CD1c-positive myeloid dendritic cell (primary cell): ENCODE measurements around the gene SLC43A2.
"Not testable (repeated sequence)": the region's sequence is repeated elsewhere in the genome, so short reads cannot be mapped to it uniquely, and the experiment has no call there.

Source experiments
- DNase-seq: peaks from one replicate; pipeline ENCODE4 v3.0.0-alpha.2; 2016; ENCODE audit errors: extremely low spot score

The SLC43A2 gene

DNA sequence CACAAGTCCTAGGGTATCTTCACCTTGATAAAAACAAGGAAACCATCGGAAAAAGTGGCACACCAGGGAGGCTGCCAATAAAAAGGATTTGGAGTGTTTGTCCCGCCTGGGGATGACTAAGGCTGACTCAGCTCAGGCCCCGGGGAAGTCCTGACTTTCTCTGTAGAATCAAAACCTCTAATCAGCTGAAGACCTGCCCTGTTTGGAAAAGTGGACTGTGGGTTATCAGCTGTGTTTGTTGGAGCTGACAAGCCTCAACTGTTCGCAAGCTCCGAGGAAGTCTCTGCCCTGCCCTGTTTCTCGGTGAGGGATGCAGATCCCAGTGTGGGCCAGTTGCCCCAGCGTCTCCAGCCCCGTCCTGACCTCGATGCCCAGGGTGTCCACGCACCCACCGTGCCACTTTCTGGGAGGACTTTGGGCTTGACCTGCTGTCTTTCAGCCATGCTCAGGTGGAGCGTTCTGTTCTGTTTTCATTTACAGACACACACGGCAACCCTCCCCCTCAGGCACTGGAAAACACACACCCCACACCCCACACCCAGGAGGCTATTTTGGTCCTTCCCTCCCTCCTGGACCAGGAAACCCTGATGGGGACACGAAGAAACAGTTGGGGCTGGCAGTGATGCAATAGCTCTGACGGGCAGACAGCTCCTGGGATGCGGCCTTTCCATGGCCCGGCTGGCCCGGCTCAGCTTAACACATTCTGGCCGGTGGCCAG lies 38.4 kb downstream of the SLC43A2 start:
- DNase-seq = peak; percentile 87

DNA sequence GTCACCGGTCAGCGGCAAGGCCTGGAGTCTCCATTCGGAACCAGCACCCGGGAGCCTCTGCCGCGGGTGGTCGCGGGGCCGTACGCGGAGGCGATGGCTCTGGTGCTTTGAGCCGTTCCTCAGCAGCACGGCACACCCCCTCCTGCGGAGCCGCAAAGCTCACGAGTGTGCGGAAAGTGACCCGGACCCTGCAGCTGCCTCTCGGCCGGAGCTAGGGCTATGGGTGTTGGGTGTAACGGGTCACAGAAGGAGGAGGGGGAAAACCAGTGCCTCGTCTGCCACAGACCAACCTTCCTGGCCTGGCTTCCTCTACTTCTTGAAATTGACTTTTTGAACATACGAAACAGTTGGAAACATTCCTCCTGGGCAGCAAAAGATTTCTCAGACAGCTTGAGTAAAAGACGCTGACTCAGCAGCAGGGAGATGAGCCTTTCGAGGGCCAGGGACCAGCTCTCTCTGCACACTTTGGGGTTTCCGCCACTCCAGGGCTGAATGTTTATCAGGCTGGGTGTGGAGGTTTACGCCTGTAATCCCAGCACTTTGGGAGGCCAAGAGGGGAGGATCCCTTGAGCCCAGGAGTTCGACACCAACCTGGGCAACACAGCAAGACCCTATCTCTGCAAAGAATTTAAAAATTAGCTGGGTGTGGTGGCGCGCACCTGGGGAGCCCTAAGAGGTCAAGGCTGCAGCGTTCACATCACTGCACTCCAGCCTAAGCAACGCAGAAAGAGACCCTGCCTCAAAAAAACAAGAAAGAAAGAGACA lies 39.6 kb downstream of the SLC43A2 start:
- DNase-seq = peak; percentile 51

DNA sequence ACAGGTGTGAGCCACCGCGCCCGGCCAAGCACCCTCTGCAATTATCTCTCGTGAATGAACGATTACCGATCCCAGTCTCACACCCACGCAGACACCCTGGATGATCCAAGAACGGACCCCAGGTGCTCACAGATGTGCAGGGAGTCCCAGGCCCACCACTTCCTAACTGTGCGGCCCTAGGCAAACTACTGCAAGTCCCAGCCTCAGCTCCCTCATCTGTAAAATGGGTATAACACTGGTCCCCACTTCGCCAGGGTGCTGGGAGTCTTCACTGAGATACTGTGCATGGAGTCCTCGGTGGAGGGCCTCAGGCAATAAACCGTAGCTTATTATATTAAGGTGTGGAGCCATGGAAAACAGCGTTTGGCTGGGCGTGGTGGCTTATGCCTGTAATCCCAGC lies 44.5 kb downstream of the SLC43A2 start:
- no peak for DNase-seq

DNA sequence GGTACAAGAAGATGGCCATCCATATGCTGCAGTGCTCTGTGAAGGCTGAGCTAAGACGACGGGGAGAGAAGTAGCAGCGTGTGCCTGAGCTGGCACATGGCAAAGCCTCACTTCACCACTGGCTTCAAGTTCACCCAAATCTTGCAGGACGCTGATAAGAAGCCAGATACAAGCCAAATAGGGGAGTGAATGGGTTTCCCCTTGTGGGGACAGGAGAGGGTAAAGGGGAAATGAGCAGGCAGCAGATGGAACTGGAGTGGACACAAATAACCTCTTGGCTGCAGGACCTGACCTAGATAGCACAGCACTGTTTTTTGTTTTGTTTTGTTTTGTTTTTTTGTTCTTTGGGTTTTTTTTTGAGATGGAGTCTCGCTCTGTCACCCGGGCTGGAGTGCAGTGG lies 45.1 kb downstream of the SLC43A2 start:
- DNase-seq = peak; percentile 46

DNA sequence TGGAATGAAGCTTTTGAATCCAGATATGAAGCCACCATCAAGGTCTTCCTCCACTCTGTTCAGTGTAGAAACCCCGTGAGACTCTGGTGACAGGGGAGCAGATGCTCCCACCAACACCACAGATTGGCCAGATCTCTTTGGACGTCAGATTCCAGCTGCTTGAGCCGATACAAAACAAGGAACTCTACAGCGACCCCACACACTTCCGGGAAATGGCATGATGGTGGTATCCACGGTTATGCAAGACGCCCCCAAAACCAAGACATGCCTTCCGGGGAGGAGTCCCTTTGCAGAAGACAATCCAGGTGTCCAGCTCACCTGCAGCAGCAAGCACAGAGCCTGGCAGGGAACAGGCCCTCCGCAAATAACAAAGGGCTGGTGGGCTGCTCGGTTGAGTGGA lies 46.3 kb downstream of the SLC43A2 start:
- DNase-seq = peak; percentile 52

DNA sequence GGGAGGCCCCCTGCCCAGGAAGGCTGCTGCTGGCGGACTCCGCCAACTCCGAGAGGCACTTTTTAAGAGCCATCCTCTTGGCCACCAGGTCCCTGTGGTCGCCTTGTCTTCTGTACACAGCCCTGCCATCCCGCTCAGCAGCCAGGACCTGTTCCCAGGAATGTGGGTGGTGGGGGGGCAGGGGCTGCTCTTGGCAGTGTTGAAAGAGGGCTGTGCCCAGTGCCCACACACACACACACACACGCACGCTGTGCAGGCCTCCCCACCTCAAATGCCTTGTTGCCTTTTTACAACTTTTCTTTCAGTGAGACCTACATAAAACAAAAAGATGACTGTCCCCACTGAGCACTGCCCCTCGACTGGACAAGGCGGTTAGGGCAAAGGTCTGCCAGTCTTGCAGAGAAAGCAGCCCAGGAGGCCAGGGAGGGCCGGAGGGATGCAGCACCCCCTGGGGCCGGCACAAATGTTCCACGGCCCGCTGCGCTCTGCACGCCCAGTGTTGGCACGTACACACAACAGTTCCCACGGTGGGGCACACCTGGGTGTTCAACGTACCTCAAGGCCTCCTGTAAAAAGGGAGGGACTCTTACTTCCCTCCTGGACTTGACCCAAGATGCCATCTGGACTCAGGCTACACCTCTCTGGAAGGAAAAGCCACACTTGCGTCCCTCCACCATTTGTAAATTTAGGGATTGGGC lies 47.5 kb downstream of the SLC43A2 start:
- no peak for DNase-seq

DNA sequence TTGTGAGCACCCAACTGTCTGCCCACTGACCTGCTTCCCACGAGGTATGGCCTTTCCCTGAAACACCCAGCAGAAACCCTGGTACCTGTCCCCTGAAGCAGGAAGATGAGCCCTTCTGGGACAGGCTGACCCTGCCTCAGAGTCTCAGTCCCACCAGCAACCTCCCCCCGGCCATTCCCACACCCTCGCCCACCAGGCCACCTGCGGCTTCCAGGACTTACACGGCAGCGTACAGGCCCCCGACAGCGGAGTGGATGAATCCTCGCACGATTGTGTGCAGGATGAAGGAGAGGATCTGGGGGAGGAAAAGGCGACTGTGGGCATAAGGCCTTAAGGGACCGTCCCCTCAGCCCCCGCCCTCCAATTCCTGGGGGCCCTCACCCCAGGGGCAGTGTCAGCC lies 50.6 kb downstream of the SLC43A2 start:
- no peak for DNase-seq

DNA sequence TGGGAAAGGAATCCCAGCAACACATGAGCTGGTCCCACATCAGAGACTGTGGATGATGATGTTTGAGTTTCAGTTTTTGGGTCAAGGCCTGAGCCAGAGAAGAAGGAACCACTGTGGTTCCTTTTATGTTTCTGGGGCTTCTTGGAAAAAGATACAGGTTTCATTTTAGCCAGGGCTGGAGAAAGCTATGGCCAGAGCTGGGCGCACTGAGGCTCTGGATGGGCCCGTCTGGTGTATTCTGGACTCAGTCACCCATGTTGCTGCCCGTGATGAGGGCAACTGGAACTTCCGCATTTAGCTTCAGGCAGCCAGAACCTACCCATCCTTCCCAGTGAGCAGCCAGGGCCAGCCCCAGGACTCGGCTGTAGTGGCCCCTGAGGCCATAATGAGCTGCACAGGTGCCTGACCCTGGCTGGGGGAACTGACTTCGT lies 51.0 kb downstream of the SLC43A2 start:
- peak; percentile 86 for DNase-seq

DNA sequence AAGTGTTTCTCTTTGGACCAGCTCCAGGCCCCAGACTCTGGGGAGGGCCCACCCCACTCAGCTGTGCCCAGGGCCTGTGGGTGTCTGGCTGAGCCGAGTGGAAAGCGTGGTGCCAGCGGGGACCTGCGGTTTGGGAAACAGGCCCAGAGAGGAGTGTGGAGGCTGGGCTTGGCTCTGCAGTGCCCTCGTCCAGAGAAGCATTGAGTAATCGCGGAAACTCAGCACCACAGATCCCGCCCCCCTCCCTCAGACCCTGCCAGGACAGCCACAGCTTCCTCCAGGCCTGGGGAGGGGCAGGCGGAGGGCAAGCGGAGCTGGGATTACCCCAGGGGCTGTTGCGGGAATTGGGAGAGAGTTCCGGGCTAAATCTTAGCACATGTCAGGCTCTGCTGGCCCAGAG lies 51.5 kb downstream of the SLC43A2 start:
- DNase-seq = peak; percentile 97

DNA sequence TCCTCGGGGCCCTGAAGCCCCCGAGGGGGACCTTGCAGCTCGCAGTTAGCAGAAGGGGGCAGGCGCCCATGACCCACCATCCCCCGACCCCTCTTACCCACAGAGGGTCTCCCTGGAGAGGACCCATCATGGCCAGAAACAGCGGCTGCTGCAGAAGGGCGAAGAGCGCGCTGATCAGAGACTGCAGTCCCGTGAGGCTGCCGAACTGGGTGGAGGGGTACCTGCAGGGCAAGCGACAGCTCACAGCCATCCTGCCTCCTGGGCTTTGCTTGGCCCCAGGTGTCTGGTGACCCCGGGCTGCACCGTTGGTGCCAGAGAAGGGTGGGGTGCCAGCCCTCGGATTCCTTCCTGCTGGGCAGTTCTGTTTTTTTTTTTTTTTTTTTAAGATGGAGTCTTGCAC lies 52.1 kb downstream of the SLC43A2 start:
- peak; percentile 32 for DNase-seq

DNA sequence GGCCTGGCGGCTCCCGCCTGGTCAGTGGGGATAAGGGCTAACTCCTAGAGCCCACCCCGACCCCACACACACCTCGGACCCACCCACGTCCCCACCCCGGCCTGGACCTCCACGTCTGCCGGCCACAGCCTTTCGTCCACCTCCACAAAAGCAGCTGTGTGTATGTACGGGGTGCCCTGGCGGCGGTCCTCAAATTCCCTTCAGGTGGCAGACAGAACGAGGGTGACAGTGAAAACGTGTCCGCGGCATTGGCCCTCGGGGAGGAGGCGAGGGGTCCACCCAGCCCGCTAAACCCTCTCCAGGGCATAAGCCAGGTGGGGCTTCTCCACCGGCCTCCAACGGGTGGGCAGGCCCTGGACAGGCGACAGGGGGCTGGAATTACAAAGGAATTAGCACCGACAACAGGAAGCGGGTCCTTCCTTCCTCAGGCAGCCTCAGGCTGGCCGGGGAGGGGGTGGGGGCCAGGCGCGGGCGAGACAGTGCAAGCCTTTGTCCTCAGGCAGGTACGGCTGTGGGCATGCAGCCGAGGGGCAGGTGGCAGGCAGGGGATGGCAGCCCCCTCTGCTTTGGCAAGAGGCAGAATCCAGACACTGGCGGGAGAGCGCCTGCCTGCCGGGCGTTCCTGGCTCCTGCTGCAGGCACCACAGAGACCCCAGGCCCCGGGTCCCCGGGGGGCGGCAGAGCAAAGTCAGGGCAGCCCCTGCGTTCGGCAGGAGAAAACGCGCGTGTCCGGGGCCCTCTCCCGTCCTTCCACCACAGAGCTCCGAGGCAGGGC lies 53.8 kb downstream of the SLC43A2 start:
- no peak for DNase-seq

DNA sequence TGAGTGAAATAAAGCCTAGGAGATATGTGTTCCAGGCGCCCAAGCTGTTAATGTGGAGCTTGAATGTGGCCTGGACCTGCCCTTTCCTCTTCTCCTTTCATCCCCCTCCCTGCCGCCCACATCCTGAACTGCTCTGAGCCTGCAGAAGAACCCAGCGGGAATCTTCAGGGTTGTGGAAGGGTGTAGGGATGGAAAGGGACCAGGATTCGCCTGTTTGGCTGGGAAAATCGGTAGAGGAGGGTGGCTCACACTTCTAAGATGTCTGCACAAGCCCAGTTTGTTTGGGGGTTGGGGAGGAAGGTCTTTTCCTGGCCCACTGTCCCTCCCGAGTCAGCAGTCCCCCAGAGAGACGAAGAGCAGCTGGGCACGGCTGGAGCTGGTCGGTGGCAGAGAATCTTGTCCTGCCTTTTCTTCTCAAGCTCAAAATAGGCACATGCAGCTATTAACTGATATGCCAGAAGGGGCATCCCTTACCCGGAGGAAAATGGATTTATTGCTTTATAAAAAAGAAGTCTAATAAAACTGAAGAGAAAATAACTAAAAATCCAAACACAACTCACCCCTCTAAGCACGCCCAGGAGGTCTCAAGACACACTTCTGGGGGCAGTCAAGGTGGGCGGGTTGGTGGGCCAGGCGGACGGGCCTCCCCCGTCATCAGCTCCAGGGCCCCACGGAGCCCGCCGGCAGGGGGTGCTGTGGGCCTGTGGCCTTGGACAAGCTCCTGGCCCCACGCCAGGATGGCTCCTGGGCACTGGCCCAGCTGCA lies 54.5 kb downstream of the SLC43A2 start:
- DNase-seq = peak; percentile 91

DNA sequence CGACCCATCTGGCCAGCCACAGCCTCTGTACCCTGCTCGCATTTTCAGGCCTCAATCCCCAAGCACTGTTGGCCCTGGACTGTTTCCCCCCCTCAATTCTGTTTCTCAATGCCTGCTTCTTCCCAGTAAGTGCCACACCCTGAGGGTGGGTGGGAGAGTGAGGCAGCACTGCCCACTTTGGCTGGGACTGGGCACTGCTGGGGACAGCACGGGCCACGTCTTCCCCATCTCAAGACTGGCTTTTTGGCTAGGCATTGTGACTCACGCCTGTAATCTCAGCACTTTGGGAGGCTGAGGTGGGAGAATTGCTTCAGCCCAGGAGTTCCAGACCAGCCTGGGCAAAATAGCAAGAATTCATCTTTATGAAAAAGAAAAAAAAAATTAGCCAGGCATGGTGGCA lies 56.0 kb downstream of the SLC43A2 start:
- peak; percentile 91 for DNase-seq

DNA sequence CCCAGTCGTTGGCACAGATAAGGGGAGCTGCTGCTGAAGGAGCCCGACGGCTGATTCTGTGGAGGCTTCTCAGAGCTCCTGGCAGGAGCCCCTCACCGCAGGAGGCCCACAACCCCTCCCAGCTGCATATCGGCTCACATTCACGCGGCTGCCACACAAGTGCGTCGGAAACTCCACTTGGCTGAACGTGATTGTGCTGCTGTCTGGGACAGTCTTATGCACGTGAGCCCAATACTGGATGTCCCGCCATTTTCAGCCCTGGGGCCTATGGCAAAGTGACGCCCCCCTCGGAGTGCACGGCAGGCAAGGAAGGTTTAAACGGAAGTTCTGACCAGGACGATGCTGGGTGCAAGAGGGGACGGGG lies 57.3 kb downstream of the SLC43A2 start:
- DNase-seq = no peak

DNA sequence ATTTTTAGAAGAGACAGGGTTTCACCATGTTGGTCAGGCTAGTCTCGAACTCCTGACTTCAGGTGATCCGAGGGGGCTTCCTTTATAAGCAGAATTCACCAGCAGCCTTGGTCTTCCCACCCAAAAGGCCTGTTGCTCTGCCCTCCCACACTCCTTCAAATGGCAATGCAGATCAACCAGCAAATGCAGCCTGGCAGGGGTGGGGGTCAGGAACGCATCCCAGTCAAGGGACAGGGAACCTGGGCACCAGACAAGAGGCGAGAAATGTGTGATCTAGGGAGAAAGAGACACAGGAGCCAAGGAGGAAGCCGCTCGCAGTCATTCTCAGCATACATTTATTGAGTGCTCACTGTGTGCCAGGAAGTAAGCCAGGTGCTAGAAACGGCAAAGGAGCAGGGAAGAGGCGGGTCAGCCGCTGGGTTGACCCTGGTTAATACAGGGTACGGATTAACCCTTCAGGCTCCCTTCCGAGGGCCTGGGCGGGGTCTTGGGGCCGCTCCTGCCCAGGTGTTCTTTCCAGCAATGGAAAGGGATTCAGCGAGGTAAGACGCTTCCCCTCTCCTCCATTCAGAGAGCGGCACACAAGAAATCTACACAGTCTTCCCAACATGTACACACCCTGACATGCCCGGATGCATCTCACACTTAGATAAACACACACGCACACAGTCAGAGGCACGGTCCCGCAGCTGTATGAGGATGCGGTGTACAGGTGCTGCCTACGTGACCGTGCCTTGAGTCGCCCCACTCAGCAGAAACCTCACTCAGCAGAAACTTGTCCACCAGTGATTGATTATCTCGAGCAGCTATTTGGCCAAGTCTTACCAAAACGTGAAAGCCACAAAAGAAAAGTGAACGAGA lies 59.5 kb downstream of the SLC43A2 start:
- DNase-seq = no peak

DNA sequence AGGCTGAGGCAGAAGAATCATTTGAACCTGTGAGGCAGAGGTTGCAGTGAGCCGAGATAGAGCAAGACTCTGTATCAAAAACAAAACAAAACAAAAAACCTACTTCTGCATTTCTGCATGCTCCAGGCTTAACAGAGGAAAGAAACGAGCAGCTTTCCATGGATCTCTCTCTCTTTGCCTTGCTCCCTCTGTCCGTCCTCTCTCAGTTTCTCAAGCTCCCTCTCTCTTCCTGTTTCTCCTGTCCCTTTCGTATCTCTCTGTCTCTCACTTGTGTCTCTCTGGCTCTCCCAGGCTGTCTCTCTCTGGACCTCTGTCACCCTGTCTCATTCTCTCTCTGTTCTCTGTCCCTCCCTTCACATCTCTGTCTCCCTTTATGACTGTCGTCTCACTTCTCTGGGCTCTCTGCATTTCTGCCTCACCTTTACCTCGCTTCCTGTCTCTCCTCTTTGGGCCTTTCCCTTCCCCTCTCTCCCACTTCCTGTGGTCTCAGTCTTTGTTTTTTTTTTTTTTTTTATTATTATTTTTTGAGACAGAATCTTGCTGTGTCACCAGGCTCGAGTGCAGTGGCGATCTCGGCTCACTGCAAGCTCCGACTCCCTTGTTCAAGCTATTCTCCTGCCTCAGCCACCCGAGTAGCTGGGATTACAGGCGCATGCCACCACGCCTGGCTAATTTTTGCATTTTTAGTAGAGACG lies 62.0 kb downstream of the SLC43A2 start:
- DNase-seq = peak; percentile 53

DNA sequence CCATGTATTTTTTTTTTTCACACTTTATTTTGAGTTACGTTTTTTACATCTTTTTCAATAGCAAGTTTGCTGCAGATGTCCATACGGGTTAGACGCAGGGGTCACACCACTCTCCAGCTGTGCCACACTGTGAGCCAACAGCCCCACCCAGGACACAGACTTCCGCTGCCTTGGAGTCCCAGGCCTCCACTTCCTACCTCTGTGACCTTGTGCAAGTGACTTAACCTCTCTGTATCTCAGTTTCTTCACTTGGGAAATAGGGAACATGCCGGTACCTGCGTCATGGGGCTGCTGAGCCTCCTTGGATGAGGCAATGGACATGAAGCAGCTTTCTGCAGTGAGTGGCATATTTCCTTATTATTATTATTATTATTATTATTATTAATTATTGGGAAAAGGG lies 62.8 kb downstream of the SLC43A2 start:
- peak; percentile 58 for DNase-seq

DNA sequence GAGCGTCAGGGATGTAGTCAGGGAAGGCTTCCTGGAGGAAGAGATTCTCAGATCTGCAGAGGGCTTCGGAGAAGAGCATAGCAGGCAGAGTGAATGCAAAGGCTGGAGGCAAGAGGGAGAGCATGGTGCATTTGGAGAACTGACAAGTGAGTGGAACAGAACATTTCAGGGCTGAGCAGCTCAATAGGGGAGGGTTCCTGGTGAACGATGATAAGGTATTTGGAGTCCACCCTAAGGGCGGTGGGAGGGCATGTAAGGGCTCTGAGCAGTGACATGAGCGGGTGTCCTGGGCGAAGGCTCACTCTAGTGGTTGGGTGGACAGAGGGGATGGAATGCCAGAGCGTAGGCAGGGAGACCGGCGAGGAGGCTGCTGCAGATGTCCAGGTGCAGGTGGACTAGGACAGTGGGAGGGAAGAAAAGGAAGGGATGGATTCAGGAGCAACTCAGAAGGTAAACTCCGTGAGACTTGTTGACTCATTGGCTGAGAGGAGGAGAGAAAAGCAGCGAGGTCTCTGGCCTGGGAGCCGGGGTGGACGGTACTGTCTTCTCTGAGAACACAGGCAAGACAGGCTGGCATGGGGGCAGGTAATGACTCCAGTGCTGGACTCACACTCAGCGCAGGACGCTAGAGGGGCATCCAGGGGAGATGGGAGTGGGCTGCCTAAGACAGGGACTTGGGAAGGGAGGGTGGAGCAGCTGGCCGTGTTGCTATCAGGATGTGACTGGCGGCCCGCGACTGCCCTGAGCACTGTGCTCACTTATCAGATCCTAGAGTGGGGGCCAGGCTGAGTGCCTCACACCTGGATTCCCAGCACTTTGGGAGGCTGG lies 64.6 kb downstream of the SLC43A2 start:
- DNase-seq = no peak

DNA sequence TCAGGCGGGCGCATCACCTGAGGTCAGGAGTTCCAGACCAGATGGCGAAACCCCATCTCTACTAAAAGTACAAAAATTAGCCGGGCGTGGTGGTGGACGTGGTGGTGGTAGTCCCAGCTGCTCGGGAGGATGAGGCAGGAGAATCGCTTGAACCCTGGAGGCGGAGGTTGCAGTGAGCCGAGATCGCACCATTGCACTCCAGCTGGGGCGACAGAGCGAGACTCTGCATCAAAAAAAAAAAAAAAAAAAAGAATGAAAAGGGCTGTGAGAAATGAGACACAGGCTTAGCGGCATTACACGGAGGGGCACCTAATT lies 65.2 kb downstream of the SLC43A2 start:
- DNase-seq = not testable (repeated sequence)
